OCI-M1 (cell line): ENCODE data around the gene ADNP2.

Experiments
- DNase-seq: peaks from one replicate; lab custom pipeline; 2025; lab: John Stamatoyannopoulos, UW

Gene ADNP2

DNA sequence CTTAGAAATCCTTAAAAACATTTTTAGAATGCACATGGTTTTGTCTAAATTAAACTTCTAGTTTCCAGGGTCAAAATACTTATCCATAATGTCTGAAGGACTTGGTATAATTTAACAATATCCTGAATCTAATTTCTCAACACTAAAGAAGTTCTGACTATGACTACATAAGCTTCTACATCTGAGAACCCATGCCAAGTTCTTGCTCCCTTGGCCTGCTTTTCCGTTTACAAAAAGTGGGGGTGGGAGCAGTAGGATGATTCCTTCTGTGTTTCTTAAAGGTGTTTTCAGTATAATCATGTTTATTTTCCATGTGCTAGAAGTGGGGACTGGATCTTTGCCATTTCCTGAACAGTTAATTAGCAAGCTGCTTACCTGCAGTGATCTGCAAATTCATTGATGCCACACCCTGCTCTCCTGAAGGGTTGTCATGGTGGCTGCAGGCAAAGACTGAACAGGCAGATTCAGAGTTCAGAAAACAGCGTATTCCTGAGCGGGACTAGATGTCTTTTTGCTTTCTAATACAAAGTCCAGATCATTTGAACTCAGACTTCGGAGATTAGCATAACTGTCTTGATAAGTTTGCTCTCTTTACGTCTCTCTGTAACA, 36.2 kb downstream of the ADNP2 start:
- no peak for DNase-seq

DNA sequence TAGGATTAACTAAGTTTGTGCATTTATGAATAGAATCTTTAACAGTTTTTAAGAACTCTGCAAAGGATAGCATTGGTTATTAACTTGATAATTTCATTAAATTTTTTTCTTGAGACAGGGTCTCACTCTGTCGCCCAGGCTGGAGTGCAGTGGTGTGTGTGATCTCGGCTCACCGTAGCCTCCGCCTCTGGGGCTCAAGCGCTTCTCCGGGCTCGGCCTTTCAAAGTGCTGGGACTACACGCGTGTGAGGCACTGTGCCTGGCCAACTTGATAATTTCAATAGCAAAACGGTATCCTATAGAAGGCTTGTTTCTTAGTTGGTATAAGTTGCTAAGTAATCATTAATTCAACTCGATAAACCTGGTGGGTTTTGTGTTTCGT, 38.0 kb downstream of the ADNP2 start:
- DNase-seq: no peak

- DNase-seq: no peak
These were observed 38.6 kb downstream of the ADNP2 start for GRCh38 chr18:80147418-80148325.

DNA sequence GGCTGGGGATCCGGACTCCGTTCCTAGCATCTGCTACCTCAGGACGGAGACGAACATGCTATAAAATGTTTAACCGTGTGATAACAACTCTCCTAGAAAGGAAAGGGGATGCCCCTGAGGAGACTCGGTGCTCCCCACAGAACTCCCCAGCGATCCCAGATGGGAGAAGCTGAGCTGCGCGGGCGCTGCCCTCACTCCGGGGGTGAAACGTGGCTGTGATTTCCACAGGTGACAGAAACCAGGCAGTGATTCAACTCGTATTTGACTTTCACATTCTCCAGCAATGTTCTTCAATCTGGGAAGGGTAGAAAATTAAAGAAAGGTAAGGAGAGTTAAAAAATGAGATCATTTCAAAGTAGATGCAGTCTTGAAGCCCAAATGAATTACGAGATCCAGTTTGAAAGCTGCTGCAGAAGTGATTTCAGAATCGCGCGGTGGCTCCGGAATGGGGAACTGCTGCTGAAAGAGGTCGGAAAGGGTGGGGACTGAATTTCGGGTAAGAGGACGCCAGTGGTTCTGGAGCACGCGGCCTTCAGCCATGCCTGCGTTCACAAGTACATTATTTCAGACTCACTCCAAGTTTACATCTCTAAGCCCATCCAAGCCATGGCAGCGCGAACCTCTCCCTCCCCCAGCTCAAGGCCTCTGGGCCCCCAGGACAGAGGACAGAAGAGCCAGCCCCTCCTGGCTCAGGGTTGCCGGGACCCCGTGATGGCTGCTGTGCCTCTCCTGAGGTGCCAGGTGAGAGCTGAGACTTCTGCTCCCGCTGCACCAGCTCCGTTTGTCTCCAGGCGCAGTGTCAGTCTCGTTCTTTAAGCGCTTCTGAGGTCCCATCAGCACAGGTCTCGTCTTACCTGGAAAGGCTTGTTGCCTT, 39.5 kb downstream of the ADNP2 start:
- no peak for DNase-seq

GRCh38 chr18:80149667-80150066, 40.6 kb downstream of the ADNP2 start:
- DNase-seq: no peak

DNA sequence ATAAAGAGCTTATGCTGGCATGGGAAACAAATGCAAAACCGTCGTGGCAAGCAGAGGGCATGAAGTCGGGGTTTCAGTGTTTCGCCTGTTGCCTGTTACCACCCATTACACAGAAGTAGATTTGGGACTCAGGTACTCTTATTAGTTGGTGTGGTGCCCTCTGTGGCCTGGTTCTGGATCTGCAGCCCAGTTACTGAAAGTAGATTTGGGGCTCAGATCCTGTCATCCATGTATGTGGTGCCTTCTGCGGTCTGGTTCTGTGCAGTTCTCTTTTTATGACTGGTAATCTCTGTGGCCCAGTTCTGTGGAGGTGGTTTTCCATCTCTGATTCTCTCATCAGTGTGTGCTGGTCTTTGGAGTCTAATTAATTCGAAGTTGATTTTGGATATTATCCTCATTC, 45.2 kb downstream of the ADNP2 start:
- DNase-seq: peak; percentile 59

GRCh38 chr18:80157708-80158343, 48.8 kb downstream of the ADNP2 start:
- peak; percentile 73 for DNase-seq

GRCh38 chr18:80158365-80158764, 49.3 kb downstream of the ADNP2 start:
- no peak for DNase-seq

DNA sequence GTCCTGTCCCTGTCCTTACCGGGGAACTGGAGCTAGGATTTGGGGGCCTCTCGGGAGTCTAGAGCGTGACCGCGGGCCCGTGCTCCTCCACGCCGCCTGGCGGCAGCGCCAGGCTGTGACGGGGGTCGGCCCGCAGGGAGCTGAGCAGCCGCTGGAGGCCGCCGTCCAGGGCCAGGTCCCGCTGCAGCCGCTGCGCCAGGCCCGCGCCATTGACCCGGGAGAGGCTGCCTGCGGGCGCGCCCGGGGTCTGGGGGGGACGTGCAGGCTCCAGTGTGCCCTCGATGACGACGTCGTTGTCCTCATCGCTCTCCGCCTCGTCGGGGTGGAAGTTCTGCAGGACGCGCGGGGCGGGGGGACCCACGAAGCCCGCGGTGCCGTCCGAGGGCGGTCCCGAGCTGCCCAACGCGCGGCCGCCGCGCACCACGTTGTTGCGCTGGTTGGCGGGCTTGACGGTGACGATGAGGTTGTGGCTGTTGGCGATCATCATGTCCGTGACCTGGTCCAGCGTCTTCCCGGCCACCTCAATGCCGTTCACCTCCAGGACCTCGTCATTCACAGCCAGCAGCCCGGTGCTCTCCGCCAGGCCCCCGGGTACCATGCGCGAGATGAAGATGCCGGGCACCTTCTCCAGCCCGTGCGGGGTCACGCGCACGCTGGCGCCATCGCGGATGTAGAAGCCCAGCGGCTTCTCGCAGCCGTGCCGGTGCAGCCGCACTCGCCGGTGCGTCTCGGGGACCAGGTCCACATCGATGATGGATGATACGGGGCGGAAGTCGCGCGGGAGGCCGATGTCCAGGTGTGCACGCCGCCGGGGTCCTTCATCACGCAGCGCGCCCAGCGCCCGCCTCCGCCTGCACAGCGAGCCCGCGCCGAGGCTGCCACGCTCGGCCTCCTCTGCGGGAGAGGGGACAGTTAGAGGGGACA, 50.9 kb downstream of the ADNP2 start:
- DNase-seq: no peak

GRCh38 chr18:80161781-80162417, 52.8 kb downstream of the ADNP2 start:
- DNase-seq: no peak

DNA sequence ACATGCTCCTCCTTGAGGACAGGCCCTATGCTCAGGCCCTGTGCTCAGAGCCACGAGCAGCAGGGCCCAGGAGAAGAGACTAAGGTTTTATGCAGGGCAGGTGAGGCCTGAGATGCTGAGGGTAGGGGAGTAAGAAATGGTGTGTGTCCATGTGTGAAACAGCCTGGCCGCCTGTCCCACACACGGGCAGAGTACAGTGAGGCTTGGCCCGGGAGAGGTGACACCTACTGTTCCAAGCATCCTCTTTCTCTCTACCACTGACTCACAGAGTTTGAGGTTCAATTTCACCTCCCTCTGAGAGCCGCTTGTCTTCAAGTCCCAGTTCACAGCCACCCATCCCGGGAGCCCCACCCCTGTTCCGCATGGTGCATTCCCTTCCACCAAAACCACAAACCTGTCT, 54.1 kb downstream of the ADNP2 start:
- DNase-seq: no peak

- peak; percentile 78 for DNase-seq
These were observed 55.8 kb downstream of the ADNP2 start for GRCh38 chr18:80164727-80165355.

DNA sequence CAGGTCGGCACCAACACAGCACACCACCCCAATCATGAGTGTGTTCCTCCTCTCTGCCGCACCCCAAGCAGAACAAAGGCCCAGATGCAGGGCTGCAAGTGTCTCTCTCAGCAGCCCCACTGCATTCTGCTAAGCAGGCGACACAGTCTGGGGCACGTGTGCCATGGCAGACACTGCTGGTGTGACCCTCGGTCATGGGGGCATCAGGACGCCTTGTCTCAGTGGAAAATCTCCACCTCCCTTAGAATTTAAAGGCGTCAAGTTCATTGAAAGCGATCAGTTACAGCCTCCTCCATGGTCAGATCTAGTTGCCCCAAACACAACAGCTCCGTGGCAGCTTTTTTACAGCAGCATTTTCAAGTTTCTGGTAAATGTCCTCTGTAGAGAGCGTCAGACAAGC, 57.2 kb downstream of the ADNP2 start:
- DNase-seq: no peak

DNA sequence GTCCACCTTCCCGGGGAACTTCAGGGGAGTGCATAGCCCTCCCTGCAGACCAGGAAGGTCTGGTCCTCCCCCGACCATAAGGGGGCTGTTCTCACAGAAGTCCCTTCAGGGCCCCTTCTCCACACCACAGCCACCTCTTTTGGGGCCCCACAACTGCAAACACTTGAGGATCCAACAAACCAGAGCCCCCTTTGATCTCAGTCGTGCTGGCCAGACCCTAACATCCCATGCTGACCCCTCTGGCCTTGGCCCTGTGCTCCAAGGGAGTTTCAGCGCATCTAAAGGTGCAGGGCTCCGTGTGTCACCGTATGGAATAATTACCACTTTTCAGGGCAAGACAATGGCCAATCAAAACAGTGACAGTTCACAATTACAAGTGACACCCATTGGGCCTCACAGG, 57.7 kb downstream of the ADNP2 start:
- no peak for DNase-seq

GRCh38 chr18:80167331-80167730, 58.3 kb downstream of the ADNP2 start:
- no peak for DNase-seq

DNA sequence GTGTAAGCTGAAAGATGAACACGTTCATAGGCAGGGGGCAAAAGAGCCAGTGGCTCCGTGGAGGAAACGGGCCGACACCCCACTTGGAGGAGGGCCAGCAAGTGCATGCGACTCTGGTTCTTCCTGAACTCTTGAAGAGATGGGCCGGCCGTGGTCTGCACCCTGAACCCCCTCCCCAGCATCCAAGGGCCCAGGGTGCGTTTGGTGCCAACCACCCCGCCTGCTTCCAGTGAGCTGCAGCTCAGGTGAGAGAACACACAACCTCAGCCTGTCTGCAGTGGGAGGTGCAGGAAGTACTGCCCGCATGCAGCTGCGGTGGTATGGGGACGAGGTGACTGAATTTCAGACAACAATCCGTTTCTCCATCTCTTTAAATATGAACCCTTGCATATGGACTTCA, 58.9 kb downstream of the ADNP2 start:
- DNase-seq: no peak

DNA sequence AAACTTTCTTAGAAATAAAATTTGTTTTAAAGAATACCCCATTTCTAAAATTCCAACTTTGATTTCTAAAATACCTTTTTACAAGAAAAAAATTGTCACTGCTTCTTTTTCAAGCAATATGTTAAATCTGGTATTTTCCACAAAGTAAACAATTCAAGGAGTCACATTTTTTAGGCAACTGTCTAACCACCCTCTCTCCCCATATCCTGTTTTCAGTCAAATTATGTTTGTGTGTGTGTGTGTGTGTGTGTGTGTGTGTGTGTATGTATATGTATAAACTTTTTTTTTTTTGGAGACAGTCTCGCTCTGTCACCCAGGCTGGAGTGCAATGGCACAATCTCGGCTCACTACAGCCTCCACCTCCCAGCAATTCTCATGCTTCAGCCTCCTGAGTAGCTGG, 59.3 kb downstream of the ADNP2 start:
- no peak for DNase-seq

- no peak for DNase-seq
These were observed 59.9 kb downstream of the ADNP2 start for GRCh38 chr18:80168982-80169381.

GRCh38 chr18:80169607-80170006, 60.5 kb downstream of the ADNP2 start:
- DNase-seq: no peak

DNA sequence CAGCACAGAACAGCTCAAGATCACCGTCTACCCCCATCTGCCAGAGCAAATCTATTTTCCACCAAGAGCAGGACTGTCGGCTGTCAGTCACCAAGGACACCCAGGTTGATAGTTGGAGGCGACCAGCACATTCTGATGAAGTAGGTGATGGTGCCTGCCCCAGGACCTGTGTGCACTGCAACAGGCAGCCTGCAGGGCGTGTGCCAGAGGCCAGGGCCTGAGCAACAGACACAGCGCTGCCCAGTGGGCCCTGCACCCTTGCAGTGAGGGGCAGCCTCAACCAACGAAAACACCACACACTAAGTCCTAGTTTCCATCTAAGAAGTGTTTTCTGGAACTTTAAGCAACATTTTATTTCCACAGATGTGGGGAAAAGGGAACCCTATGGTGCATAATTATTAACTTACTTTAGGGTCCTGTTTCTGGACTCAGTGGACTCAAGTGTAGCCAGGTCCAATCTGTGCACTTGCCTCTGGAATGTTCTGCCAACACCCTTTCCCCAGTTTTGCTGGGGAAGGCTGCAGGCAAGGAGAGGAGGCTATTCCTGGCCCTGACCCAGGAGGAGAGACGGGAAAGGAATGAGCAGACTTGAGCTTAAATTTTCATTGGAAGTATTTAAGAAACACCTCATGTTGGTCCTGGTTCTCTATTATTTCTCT, 61.5 kb downstream of the ADNP2 start:
- no peak for DNase-seq
